CD14-positive monocyte (primary cell): ENCODE measurements around the gene CDH4. TPM values are rescaled to one million over a fixed set of nuclear protein-coding genes. Genes with fewer than 3 reads are reported as not detected.

ENCODE experiments used
- DNase-seq, 3 donors: peaks; one replicate each; pipeline ENCODE4 v3.0.0-alpha.2; 2011 to 2022
- H2AFZ ChIP-seq: 2 replicates; pipeline ENCODE4 v1.6.0; 2012; ENCODE audit warnings: mild to moderate bottlenecking, low read depth, low read length, inconsistent platforms; ENCODE audit not compliant: insufficient read depth, poor library complexity, severe bottlenecking
- H3K27ac ChIP-seq, 2 donors: 1 replicate in 1 of 2; 2 replicates in 1 of 2; pipeline ENCODE4 v1.5.1; 2012 to 2013; ENCODE audit warnings: low read length in 2 of 2, control low read depth in 1 of 2, inconsistent platforms in 1 of 2, low read depth in 1 of 2, mild to moderate bottlenecking in 1 of 2
- H3K27me3 ChIP-seq, 2 donors: one replicate each; pipeline versions ENCODE4 v1.6.0 to v1.6.1; 2011 to 2013; ENCODE audit warnings: low read length in 2 of 2; ENCODE audit not compliant: control insufficient read depth in 2 of 2, insufficient read depth in 2 of 2
- H3K36me3 ChIP-seq, 2 donors: replicated peaks in 1 of 2; 1 replicate in 1 of 2; 2 replicates in 1 of 2; pipeline versions ENCODE4 v1.5.1 to v1.6.1; 2012 to 2013; ENCODE audit warnings: low read length in 2 of 2, control low read depth in 1 of 2, inconsistent platforms in 1 of 2, mild to moderate bottlenecking in 1 of 2; ENCODE audit not compliant: insufficient read depth in 2 of 2, control insufficient read depth in 1 of 2
- H3K4me1 ChIP-seq, 2 donors: 1 replicate in 1 of 2; 2 replicates in 1 of 2; pipeline versions ENCODE4 v1.5.1 to v1.6.1; 2012 to 2013; ENCODE audit warnings: low read length in 2 of 2, control low read depth in 1 of 2, inconsistent platforms in 1 of 2, mild to moderate bottlenecking in 1 of 2, moderate library complexity in 1 of 2; ENCODE audit not compliant: insufficient read depth in 2 of 2, control insufficient read depth in 1 of 2
- H3K4me2 ChIP-seq: replicated peaks from 2 replicates; pipeline ENCODE3; 2012; ENCODE audit warnings: low read length, moderate library complexity, mild to moderate bottlenecking; ENCODE audit not compliant: poor library complexity, severe bottlenecking; ENCODE audit errors: extremely low read depth
- H3K4me3 ChIP-seq, 3 experiments: fragments of 200-600 bp in 1 of 3; sonication (generic) in 1 of 3; replicated peaks in 1 of 3; 1 replicate in 2 of 3; 2 replicates in 1 of 3; pipeline ENCODE4 v1.5.1; 2011 to 2013; ENCODE audit warnings: low read length in 3 of 3, mild to moderate bottlenecking in 3 of 3, control low read depth in 2 of 3, low read depth in 2 of 3, inconsistent platforms in 1 of 3, moderate library complexity in 1 of 3
- H3K79me2 ChIP-seq: 2 replicates; pipeline ENCODE4 v1.6.0; 2012; ENCODE audit warnings: mild to moderate bottlenecking, control low read depth, inconsistent platforms, low read length, moderate library complexity; ENCODE audit not compliant: insufficient read depth
- H3K9ac ChIP-seq: 2 replicates; pipeline ENCODE4 v1.6.0; 2017; ENCODE audit warnings: low read length, mild to moderate bottlenecking; ENCODE audit not compliant: insufficient read depth, poor library complexity, severe bottlenecking
- H3K9me3 ChIP-seq, 2 donors: replicated peaks in 1 of 2; 1 replicate in 1 of 2; 2 replicates in 1 of 2; pipeline versions ENCODE4 v1.5.1 to v1.6.1; 2012 to 2013; ENCODE audit warnings: low read length in 2 of 2, control low read depth in 1 of 2; ENCODE audit not compliant: control insufficient read depth in 1 of 2, insufficient read depth in 1 of 2
- H4K20me1 ChIP-seq: 2 replicates; pipeline ENCODE4 v1.6.0; 2012; ENCODE audit warnings: mild to moderate bottlenecking, low read length, control low read depth, moderate library complexity; ENCODE audit not compliant: insufficient read depth
- H3K27ac Mint-ChIP-seq, 7 donors: one replicate each; pipeline ENCODE4 v1.8.0; 2020; ENCODE audit warnings: mild to moderate bottlenecking in 7 of 7, mixed read lengths in 7 of 7, moderate library complexity in 6 of 7, inconsistent platforms in 2 of 7
- H3K27me3 Mint-ChIP-seq, 3 donors: one replicate each; pipeline ENCODE4 v1.8.0; 2021 to 2022; ENCODE audit warnings: low read depth in 3 of 3, mild to moderate bottlenecking in 3 of 3, mixed read lengths in 3 of 3, moderate library complexity in 3 of 3, inconsistent platforms in 1 of 3
- H3K36me3 Mint-ChIP-seq, 2 donors: one replicate each; pipeline ENCODE4 v1.8.0; 2020; ENCODE audit warnings: mixed read lengths in 2 of 2, inconsistent platforms in 1 of 2, mild to moderate bottlenecking in 1 of 2
- H3K4me1 Mint-ChIP-seq: one replicate; pipeline ENCODE4 v1.8.0; 2020; ENCODE audit warnings: mild to moderate bottlenecking, mixed read lengths
- H3K4me3 Mint-ChIP-seq, 2 donors: one replicate each; pipeline ENCODE4 v1.8.0; 2020; ENCODE audit warnings: mild to moderate bottlenecking in 2 of 2, mixed read lengths in 2 of 2, moderate library complexity in 1 of 2
- H3K9me3 Mint-ChIP-seq, 7 donors: one replicate each; pipeline ENCODE4 v1.8.0; 2020 to 2022; ENCODE audit warnings: mixed read lengths in 7 of 7, mild to moderate bottlenecking in 6 of 7, moderate library complexity in 6 of 7, inconsistent platforms in 2 of 7
- WGBS: methylation state at CpG from one replicate; pipeline ENCODE4 v1.1.5; 2013; ENCODE audit warnings: missing lambda C conversion rate; ENCODE audit not compliant: insufficient coverage; 5-methylcytosine and 5-hydroxymethylcytosine counted together
- intact Hi-C, 2 donors: fragments of 100-400 bp; cut with micrococcal nuclease; formaldehyde crosslinking; loops; one replicate each; pipeline versions ENCODE4 v1.15.0 to v1.15.1; 2023
- polyA plus RNA-seq, 3 donors: library from polyadenylated mRNA; depleted of rRNA in 1 of 3; unstranded in 2 of 3; stranded (reverse) in 1 of 3; fragments of 300-500 nt in 2 of 3; fragments of >200 nt in 1 of 3; fragmentation: Illumina TruSeq in 2 of 3; gene quantifications; 1 replicate in 2 of 3; 2 replicates in 1 of 3; pipeline ENCODE4 v1.2.3, GENCODE V29; 2012 to 2021
- TF ChIP-seq, protein P1 (sequence below): fragments of 200-600 bp; IDR thresholded peaks from one replicate; pipeline ENCODE4 v1.8.0; 2022; ENCODE audit warnings: antibody characterized with exemption, mild to moderate bottlenecking

Gene CDH4
- polyA plus RNA-seq, 3 donors, result not detected

GRCh38 chr20:61518424-61518951, 266.4 kb downstream of the CDH4 start:
- TF ChIP-seq, protein P1, sequence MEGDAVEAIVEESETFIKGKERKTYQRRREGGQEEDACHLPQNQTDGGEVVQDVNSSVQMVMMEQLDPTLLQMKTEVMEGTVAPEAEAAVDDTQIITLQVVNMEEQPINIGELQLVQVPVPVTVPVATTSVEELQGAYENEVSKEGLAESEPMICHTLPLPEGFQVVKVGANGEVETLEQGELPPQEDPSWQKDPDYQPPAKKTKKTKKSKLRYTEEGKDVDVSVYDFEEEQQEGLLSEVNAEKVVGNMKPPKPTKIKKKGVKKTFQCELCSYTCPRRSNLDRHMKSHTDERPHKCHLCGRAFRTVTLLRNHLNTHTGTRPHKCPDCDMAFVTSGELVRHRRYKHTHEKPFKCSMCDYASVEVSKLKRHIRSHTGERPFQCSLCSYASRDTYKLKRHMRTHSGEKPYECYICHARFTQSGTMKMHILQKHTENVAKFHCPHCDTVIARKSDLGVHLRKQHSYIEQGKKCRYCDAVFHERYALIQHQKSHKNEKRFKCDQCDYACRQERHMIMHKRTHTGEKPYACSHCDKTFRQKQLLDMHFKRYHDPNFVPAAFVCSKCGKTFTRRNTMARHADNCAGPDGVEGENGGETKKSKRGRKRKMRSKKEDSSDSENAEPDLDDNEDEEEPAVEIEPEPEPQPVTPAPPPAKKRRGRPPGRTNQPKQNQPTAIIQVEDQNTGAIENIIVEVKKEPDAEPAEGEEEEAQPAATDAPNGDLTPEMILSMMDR, result no peak
- no peaks in the 10 kb centered on the region for H3K4me1 ChIP-seq
- H3K9me3 ChIP-seq, result peaks cover 14 to 94% of the 10 kb centered on the region in 2 donors
- no peaks in the 10 kb centered on the region for H3K36me3 ChIP-seq
- intact Hi-C loops, result no loop called here
- H2AFZ ChIP-seq, result no peak overlapping the region
- H3K27me3 Mint-ChIP-seq, result peaks cover 1 to 3% (median 1%) of the 10 kb centered on the region in 3 donors
- H3K4me2 ChIP-seq, result no peak overlapping the region
- H3K36me3 Mint-ChIP-seq, result no peaks in the 10 kb centered on the region
- no peaks in the 10 kb centered on the region for H4K20me1 ChIP-seq
- no peak for DNase-seq
- H3K4me3 ChIP-seq, result no peak overlapping the region
- no peaks in the 10 kb centered on the region for H3K79me2 ChIP-seq
- peaks cover 5 to 65% (median 40%) of the 10 kb centered on the region in 7 donors for H3K9me3 Mint-ChIP-seq
- no peak overlapping the region for H3K9ac ChIP-seq
- no peak overlapping the region for H3K4me3 Mint-ChIP-seq
- no peak overlapping the region for H3K27ac ChIP-seq
- 92% methylated on average over 5 of the region's 5 CpGs for WGBS
- H3K27me3 ChIP-seq, result no peaks in the 10 kb centered on the region
- H3K27ac Mint-ChIP-seq, result no peak overlapping the region
- no peaks in the 10 kb centered on the region for H3K4me1 Mint-ChIP-seq

DNA sequence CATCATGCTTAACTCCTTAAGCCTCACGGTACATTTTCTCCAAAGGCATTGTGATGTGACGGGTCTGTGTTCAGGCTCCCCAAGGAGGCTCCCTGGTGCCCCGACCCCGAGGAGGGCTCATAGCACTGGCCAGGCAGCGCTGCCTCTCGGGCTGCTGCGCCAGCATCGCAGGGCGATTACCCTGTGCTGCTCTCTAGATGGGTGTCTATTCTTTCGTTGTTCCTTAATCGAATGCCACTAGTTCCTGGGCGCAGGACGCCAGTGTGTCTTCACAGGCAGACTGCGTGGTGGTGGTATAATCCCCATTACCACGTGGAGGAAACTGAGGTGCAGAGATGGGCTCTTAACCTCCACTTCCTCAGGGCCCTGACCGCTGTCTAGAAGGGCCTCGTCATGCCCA, 267.4 kb downstream of the CDH4 start:
- H3K27me3 ChIP-seq, result no peaks in the 10 kb centered on the region
- Mint-ChIP-seq H3K27ac (no peak overlapping the region), H3K9me3 (peaks cover 5 to 69% (median 43%) of the 10 kb centered on the region in 7 donors), H3K4me1 (no peaks in the 10 kb centered on the region), H3K27me3 (peaks cover 1 to 3% (median 1%) of the 10 kb centered on the region in 3 donors), H3K4me3 (no peak overlapping the region), H3K36me3 (no peaks in the 10 kb centered on the region)
- H3K36me3 ChIP-seq, result no peaks in the 10 kb centered on the region
- no peaks in the 10 kb centered on the region for H3K4me1 ChIP-seq
- intact Hi-C loops, result no loop called here
- DNase-seq, result no peak
- TF ChIP-seq, protein P1, result no peak
- no peak overlapping the region for H3K4me2 ChIP-seq
- no peak overlapping the region for H3K27ac ChIP-seq
- H4K20me1 ChIP-seq, result no peaks in the 10 kb centered on the region
- no peak overlapping the region for H3K9ac ChIP-seq
- no peak overlapping the region for H3K4me3 ChIP-seq
- no peak overlapping the region for H2AFZ ChIP-seq
- H3K9me3 ChIP-seq, result peaks cover 14 to 95% of the 10 kb centered on the region in 2 donors
- 92% methylated on average over 17 of the region's 17 CpGs for WGBS
- H3K79me2 ChIP-seq, result no peaks in the 10 kb centered on the region
